HepG2 (cell line): Measurements from ENCODE around the gene PEX10. TPM values are rescaled to one million over a fixed set of nuclear protein-coding genes. Genes with fewer than 3 reads are reported as not detected.
A peak's percentile ranks its signal among the peaks of the same experiment; 100 is the strongest.

Experiments
- ATAC-seq: fragments of 200-7000 bp; cut with Tn5 transposase; 3 replicates; pipeline ENCODE4 v1.9.1; 2020; ENCODE audit warnings: mild to moderate bottlenecking, moderate library complexity
- BruUV-seq: library from RNA; stranded (reverse); fragments of 400-500 nt; replicated peaks from 2 replicates; lab custom pipeline; 2021; lab: Mats Ljungman, UMichigan
- CTCF ChIA-PET: fragments of 300-600 bp; formaldehyde crosslinking; extraction: SDS; loops from one replicate; lab custom pipeline; 2021; ENCODE audit warnings: low total read pairs, inconsistent platforms, low intra/inter-chr PET ratio; lab: Yijun Ruan, JAX
- POLR2A ChIA-PET: fragments of 350-600 bp; sonication (Branson Sonifier 250); formaldehyde crosslinking; loops from one replicate; lab custom pipeline; 2020; ENCODE audit warnings: antibody characterized with exemption, inconsistent platforms; lab: Yijun Ruan, JAX
- DNase-seq: peaks from one replicate; pipeline ENCODE4 v3.0.0-alpha.2; 2015; ENCODE audit warnings: low spot score
- FAIRE-seq: peaks from 3 replicates; lab custom pipeline; 2011; peaks lifted over from hg19 to GRCh38; lab: Jason Lieb, UNC
- H2AFZ ChIP-seq: one replicate; pipeline ENCODE4 v1.6.1; 2011; ENCODE audit warnings: low read length, inconsistent platforms
- H3K27ac ChIP-seq: fragments of 300-600 bp; 3 replicates; pipeline ENCODE4 v1.8.0; 2011; ENCODE audit warnings: mixed run types, mild to moderate bottlenecking, mixed read lengths, low read length, inconsistent platforms; ENCODE audit not compliant: insufficient read depth; ENCODE audit errors: extremely low read length
- H3K27me3 ChIP-seq, 2 experiments: fragments of 200-600 bp in 1 of 2; 2 replicates in 1 of 2; 3 replicates in 1 of 2; pipeline versions ENCODE4 v1.6.0 to v1.8.0; 2011; ENCODE audit warnings: low read length in 2 of 2, mild to moderate bottlenecking in 2 of 2, moderate library complexity in 2 of 2, inconsistent platforms in 1 of 2; ENCODE audit not compliant: insufficient read depth in 2 of 2, control insufficient read depth in 1 of 2
- H3K36me3 ChIP-seq, 2 experiments: fragments of 200-600 bp in 1 of 2; replicated peaks in 1 of 2; 2 replicates in 1 of 2; 3 replicates in 1 of 2; pipeline versions ENCODE4 v1.5.1 to v1.8.0; 2011; ENCODE audit warnings: low read length in 2 of 2, inconsistent platforms in 1 of 2; ENCODE audit not compliant: insufficient read depth in 2 of 2, control insufficient read depth in 1 of 2
- H3K4me1 ChIP-seq: 2 replicates; pipeline ENCODE4 v1.5.1; 2012; ENCODE audit warnings: low read length, inconsistent platforms; ENCODE audit not compliant: insufficient read depth
- H3K4me2 ChIP-seq: 2 replicates; pipeline ENCODE4 v1.6.0; 2011; ENCODE audit warnings: low read depth, low read length, inconsistent platforms
- H3K4me3 ChIP-seq, 3 experiments: fragments of 200-600 bp in 1 of 3; sonication (generic), shearing (Covaris generic) in 1 of 3; replicated peaks in 1 of 3; 2 replicates each; pipeline ENCODE4 v1.5.1; 2011 to 2016; ENCODE audit warnings: low read length in 3 of 3, inconsistent platforms in 2 of 3, low read depth in 2 of 3, mild to moderate bottlenecking in 2 of 3, control low read depth in 1 of 3, mixed read lengths in 1 of 3; ENCODE audit not compliant: insufficient read depth in 1 of 3
- H3K79me2 ChIP-seq: one replicate; pipeline ENCODE4 v1.6.1; 2011; ENCODE audit warnings: low read length, inconsistent platforms; ENCODE audit not compliant: insufficient read depth
- H3K9ac ChIP-seq: 2 replicates; pipeline ENCODE4 v1.6.0; 2011; ENCODE audit warnings: mild to moderate bottlenecking, low read depth, low read length, inconsistent platforms; ENCODE audit not compliant: insufficient read depth
- H3K9me3 ChIP-seq: 2 replicates; pipeline ENCODE4 v1.5.1; 2012; ENCODE audit warnings: mild to moderate bottlenecking, low read length
- H4K20me1 ChIP-seq: 2 replicates; pipeline ENCODE4 v1.6.0; 2011; ENCODE audit warnings: inconsistent platforms, mild to moderate bottlenecking, low read length, moderate library complexity; ENCODE audit not compliant: insufficient read depth
- HNRNPK ChIP-seq: fragments of 200-400 bp; formaldehyde crosslinking; IDR thresholded peaks from 2 replicates; pipeline ENCODE4 v1.6.1; 2018; ENCODE audit warnings: low read length, low read depth, moderate library complexity, mild to moderate bottlenecking; ENCODE audit not compliant: poor library complexity, severe bottlenecking
- HOXA9 ChIP-seq: sonication (generic); formaldehyde crosslinking; IDR thresholded peaks from 2 replicates; pipeline ENCODE4 v1.8.1; 2022; ENCODE audit warnings: missing genetic modification reagents, mild to moderate bottlenecking, moderate library complexity, borderline replicate concordance
- PCBP1 ChIP-seq: fragments of 200-400 bp; formaldehyde crosslinking; IDR thresholded peaks from 2 replicates; pipeline ENCODE4 v1.6.1; 2017; ENCODE audit warnings: mild to moderate bottlenecking, low read depth, low read length, borderline replicate concordance
- PRPF4 ChIP-seq: fragments of 200-400 bp; formaldehyde crosslinking; IDR thresholded peaks from 2 replicates; pipeline ENCODE4 v1.6.1; 2016; ENCODE audit warnings: low read length, low read depth; ENCODE audit not compliant: poor library complexity, severe bottlenecking
- RBFOX2 ChIP-seq: fragments of 200-400 bp; formaldehyde crosslinking; IDR thresholded peaks from 2 replicates; pipeline ENCODE4 v1.6.1; 2017; ENCODE audit warnings: low read depth, mild to moderate bottlenecking, low read length
- SRF ChIP-seq: IDR thresholded peaks from 2 replicates; pipeline ENCODE4 v1.6.1; 2011; ENCODE audit warnings: mild to moderate bottlenecking, low read depth, low read length, moderate library complexity
- ZNF264 ChIP-seq: sonication (generic); formaldehyde crosslinking; IDR thresholded peaks from 2 replicates; pipeline ENCODE4 v1.4.0; 2020; ENCODE audit warnings: missing genetic modification reagents
- ZNF569 ChIP-seq: sonication (generic); formaldehyde crosslinking; IDR thresholded peaks from 2 replicates; pipeline ENCODE4 v1.5.0; 2020; ENCODE audit warnings: mild to moderate bottlenecking, missing genetic modification reagents, moderate library complexity, borderline replicate concordance
- ZNF850 ChIP-seq: sonication (generic); formaldehyde crosslinking; conservative IDR thresholded peaks from 2 replicates; pipeline ENCODE4 v1.9.0; 2021; ENCODE audit warnings: mild to moderate bottlenecking, missing genetic modification reagents
- WGBS: methylation state at CpG from one replicate; pipeline ENCODE4 v1.1.6; 2017; ENCODE audit warnings: low lambda C conversion rate; 5-methylcytosine and 5-hydroxymethylcytosine counted together
- in situ Hi-C: cut with HindIII; loops from 2 replicates; pipeline ENCODE4 v1.10.0; 2017; ENCODE audit warnings: low pct_unique_long_range_greater_than_20kb; ENCODE audit not compliant: extremely low pct_ligation_motif_present
- intact Hi-C: fragments of 100-400 bp; cut with micrococcal nuclease; formaldehyde crosslinking; loops from one replicate; pipeline ENCODE4 v1.10.0; 2022; ENCODE audit not compliant: unreplicated experiment
- polyA plus RNA-seq, 8 experiments: library from polyadenylated mRNA; depleted of rRNA in 3 of 8; stranded (reverse) in 7 of 8; unstranded in 1 of 8; fragments of >200 nt; fragmentation: Illumina TruSeq in 4 of 8; extraction: Trizol in 4 of 8; gene quantifications; 2 replicates each; pipeline versions ENCODE4 v1.2.1 to v1.2.3, GENCODE V29; 2011 to 2016; ENCODE audit warnings: low read depth in 4 of 8, missing spikeins in 1 of 8, mixed read lengths in 1 of 8; ENCODE audit not compliant: insufficient read depth in 1 of 8
- total RNA-seq, 5 experiments: library from RNA; depleted of rRNA; stranded (reverse); fragments of >200 nt; fragmentation: Illumina TruSeq; extraction: Trizol; gene quantifications; 2 replicates each; pipeline ENCODE4 v1.2.3, GENCODE V29; 2016; ENCODE audit warnings: low read depth in 1 of 5
- TF ChIP-seq, protein P1 (sequence below): sonication (generic); formaldehyde crosslinking; IDR thresholded peaks from 2 replicates; pipeline ENCODE4 v1.4.0; 2020; ENCODE audit warnings: low read depth, mild to moderate bottlenecking, missing genetic modification reagents
- TF ChIP-seq, protein P2 (sequence below): sonication (generic); formaldehyde crosslinking; IDR thresholded peaks from 2 replicates; pipeline ENCODE4 v1.9.0; 2021; ENCODE audit warnings: missing genetic modification reagents, borderline replicate concordance

Gene PEX10
- total and polyA plus RNA-seq, 2 of the 13 experiments (the other 11 are each of a cell fraction or from before 2014, with no cell fraction given): 16.1 to 39.6 TPM

DNA sequence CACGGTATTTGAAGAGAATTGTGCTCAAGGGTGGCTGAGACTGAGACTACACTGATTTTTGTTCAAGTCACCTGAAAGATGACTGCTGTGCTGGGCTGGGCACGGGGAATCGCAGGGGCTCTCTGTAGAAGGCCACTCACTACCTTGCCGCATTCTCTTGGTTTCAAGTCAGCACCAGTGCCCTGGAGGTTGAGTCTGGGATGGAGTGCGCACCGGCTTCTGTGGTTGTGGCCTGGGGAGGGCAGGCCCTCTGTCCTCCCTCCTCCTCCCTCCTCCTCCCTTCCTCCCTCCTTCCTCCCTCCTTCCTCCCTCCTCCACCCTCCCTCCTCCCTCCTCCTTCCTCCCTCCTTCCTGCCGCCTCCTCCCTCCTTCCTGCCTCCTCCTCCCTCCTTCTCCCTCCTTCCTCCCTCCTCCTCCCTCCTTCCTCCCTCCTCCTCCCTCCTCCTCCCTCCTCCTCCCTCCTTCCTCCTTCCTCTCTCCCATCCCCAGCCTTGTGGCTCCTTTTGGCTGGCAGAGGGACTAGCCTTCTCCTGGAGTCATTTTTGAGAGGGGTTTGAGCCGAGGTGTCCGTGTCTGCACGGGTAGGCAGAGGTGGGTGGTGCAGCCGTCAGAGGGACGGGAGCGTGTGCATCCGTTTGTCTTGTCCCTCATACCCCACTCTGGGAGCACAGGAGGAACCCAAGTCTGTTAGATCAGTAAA lies 11.3 kb downstream of the PEX10 start:
- Histone ChIP-seq H4K20me1 (no peaks in the 10 kb centered on the region), H3K4me2 (no peak overlapping the region), H3K9me3 (no peaks in the 10 kb centered on the region), H3K9ac (no peak overlapping the region), H3K36me3 (peaks cover 33 to 79% of the 10 kb centered on the region in 2 experiments), H3K27me3 (no peaks in the 10 kb centered on the region), H2AFZ (no peak overlapping the region), H3K4me3 (no peak overlapping the region), H3K4me1 (no peaks in the 10 kb centered on the region), H3K27ac (no peak overlapping the region), H3K79me2 (no peaks in the 10 kb centered on the region)
- CTCF ChIA-PET: no interaction called here
- DNase-seq (no peak), FAIRE-seq (no peak), ATAC-seq (peak; percentile 19; the same call in 2 of the 3 replicates)
- TF ChIP-seq HNRNPK (peak; percentile 89), RBFOX2 (0 out of 2 replicates have a peak, but pooled peaks have one; percentile 5), SRF (no peak), PCBP1 (0 out of 2 replicates have a peak, but pooled peaks have one; percentile 67)
- intact Hi-C loops: no loop called here
- POLR2A ChIA-PET: no interaction called here
- in situ Hi-C loops: no loop called here
- BruUV-seq: no TSS peak
- 95% methylated on average over 14 of the region's 14 CpGs for WGBS

DNA sequence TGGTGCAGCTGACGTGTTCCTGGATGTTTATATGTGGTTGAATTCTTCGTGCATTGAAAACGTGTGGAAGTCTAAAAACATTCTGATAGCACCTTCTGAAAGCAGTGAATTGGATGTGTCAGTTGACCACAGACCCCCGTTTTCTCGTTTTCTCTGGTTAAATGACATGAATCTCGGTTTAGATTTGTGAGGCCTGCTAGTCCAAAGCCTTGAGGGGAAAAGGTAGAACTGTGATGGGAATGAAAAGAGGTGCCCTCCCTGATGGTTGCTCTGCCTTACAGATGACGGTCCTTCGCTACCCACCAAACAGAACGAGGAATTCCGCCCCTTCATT lies 11.8 kb downstream of the PEX10 start:
- WGBS: 94% methylated on average over 10 of the region's 10 CpGs
- H3K4me2 ChIP-seq: no peak overlapping the region
- ATAC-seq (no peak), DNase-seq (no peak), FAIRE-seq (no peak)
- ChIA-PET CTCF (no interaction called here), POLR2A (no interaction called here)
- TF ChIP-seq ZNF850: no peak
- TF ChIP-seq HOXA9: no peak
- TF ChIP-seq, protein P1, sequence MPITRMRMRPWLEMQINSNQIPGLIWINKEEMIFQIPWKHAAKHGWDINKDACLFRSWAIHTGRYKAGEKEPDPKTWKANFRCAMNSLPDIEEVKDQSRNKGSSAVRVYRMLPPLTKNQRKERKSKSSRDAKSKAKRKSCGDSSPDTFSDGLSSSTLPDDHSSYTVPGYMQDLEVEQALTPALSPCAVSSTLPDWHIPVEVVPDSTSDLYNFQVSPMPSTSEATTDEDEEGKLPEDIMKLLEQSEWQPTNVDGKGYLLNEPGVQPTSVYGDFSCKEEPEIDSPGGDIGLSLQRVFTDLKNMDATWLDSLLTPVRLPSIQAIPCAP (CRISPR knock-in tag): no peak
- no peak for TF ChIP-seq ZNF569 (CRISPR knock-in tag)
- TF ChIP-seq ZNF264 (CRISPR knock-in tag): no peak
- TF ChIP-seq PRPF4: no peak
- TF ChIP-seq, protein P2, sequence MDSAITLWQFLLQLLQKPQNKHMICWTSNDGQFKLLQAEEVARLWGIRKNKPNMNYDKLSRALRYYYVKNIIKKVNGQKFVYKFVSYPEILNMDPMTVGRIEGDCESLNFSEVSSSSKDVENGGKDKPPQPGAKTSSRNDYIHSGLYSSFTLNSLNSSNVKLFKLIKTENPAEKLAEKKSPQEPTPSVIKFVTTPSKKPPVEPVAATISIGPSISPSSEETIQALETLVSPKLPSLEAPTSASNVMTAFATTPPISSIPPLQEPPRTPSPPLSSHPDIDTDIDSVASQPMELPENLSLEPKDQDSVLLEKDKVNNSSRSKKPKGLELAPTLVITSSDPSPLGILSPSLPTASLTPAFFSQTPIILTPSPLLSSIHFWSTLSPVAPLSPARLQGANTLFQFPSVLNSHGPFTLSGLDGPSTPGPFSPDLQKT: no peak
- intact Hi-C loops: no loop called here
- H4K20me1 ChIP-seq: no peaks in the 10 kb centered on the region
- H3K4me3 ChIP-seq: no peak overlapping the region
- no peaks in the 10 kb centered on the region for H3K9me3 ChIP-seq
- peaks cover 31 to 81% of the 10 kb centered on the region in 2 experiments for H3K36me3 ChIP-seq
- BruUV-seq: no TSS peak
- no peaks in the 10 kb centered on the region for H3K79me2 ChIP-seq
- H3K9ac ChIP-seq: no peak overlapping the region
- H3K27me3 ChIP-seq: no peaks in the 10 kb centered on the region
- no peak overlapping the region for H3K27ac ChIP-seq
- H2AFZ ChIP-seq: no peak overlapping the region
- in situ Hi-C loops: no loop called here
- no peaks in the 10 kb centered on the region for H3K4me1 ChIP-seq
